Activated T-helper 17 cell treated with anti-CD3 and anti-CD28 coated beads, Interleukin-2, amount 50 U/mL, for 72 hours (primary cell): ENCODE results near the gene DAGLB. TPM values are rescaled to one million over a fixed set of nuclear protein-coding genes. Genes with fewer than 3 reads are reported as not detected.

Experiments
- ATAC-seq: fragments of 150-1000 bp; cut with Tn5 transposase; replicated peaks from 2 replicates; pipeline ENCODE4 v1.10.0; 2021; ENCODE audit warnings: mild to moderate bottlenecking, moderate library complexity
- H3K27ac Mint-ChIP-seq: one replicate; pipeline ENCODE4 v1.8.0; 2022; ENCODE audit warnings: mixed read lengths
- H3K27me3 Mint-ChIP-seq: one replicate; pipeline ENCODE4 v1.8.0; 2022; ENCODE audit warnings: mixed read lengths
- H3K36me3 Mint-ChIP-seq: one replicate; pipeline ENCODE4 v1.8.0; 2022; ENCODE audit warnings: low read depth, mild to moderate bottlenecking, mixed read lengths
- H3K4me1 Mint-ChIP-seq: one replicate; pipeline ENCODE4 v1.8.0; 2022; ENCODE audit warnings: mixed read lengths
- H3K4me3 Mint-ChIP-seq: one replicate; pipeline ENCODE4 v1.8.0; 2022; ENCODE audit warnings: mild to moderate bottlenecking, mixed read lengths
- H3K9me3 Mint-ChIP-seq: one replicate; pipeline ENCODE4 v1.8.0; 2022; ENCODE audit warnings: mixed read lengths
- total RNA-seq, 2 donors: library from RNA; stranded (reverse); gene quantifications; one replicate each; pipeline ENCODE4 v1.2.3, GENCODE V29; 2022

Gene DAGLB
- total RNA-seq, 2 donors from 2014 or later, result 15.0 to 22.7 TPM

DNA sequence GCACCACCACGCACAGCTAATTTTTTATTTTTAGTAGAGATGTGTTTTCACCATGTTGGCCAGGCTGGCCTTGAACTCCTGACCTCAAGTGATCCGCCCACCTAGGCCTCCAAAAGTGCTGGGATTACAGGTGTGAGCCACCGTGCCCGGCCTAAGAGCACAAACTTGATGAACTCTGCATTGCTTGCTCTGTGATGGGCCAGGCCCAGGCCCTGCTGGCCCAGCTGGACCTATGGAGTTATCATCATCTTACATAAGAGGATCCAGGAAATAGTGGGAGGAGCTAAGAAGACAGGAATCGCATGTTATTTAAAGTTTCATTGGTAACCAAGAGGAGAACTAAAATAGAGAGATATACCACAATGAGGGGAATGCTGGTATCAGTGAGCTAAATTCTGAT, 86.9 kb downstream of the DAGLB start:
- Mint-ChIP-seq H3K4me1 (no peaks in the 10 kb centered on the region), H3K9me3 (no peaks in the 10 kb centered on the region), H3K27ac (no peak overlapping the region), H3K4me3 (no peak overlapping the region), H3K36me3 (no peaks in the 10 kb centered on the region), H3K27me3 (no peaks in the 10 kb centered on the region)
- no peak for ATAC-seq

- Mint-ChIP-seq H3K9me3 (no peaks in the 10 kb centered on the region), H3K27ac (no peak overlapping the region), H3K36me3 (no peaks in the 10 kb centered on the region), H3K27me3 (no peaks in the 10 kb centered on the region), H3K4me1 (no peaks in the 10 kb centered on the region), H3K4me3 (no peak overlapping the region)
- ATAC-seq, result no peak
Measured at GRCh38 chr7:6359734-6360133, 88.0 kb downstream of the DAGLB start.

Other genes with a start within 250 kb of the DAGLB start
- gene CYTH3, start 175.3 kb downstream of the DAGLB start, total RNA-seq, result 1 to 10 TPM; 2.2 to 8.4 TPM
- gene FAM220A, start 99.0 kb downstream of the DAGLB start, total RNA-seq, result 10 to 100 TPM; 11.7 to 13.4 TPM
- gene RAC1, start 73.4 kb downstream of the DAGLB start, total RNA-seq, result 100 to 1,000 TPM in 1 of 2 donors, 10 to 100 TPM in 1; 96.1 to 182 TPM
- gene KDELR2, start 36.2 kb upstream of the DAGLB start, total RNA-seq, result 10 to 100 TPM; 55.1 to 68.0 TPM
- gene GRID2IP, start 103.5 kb upstream of the DAGLB start, total RNA-seq, result under 1 TPM; 0.26 to 0.32 TPM
- gene ZDHHC4, start 129.5 kb upstream of the DAGLB start, total RNA-seq, result 10 to 100 TPM; 23.6 to 26.1 TPM
- gene INTS15, start 142.1 kb upstream of the DAGLB start, total RNA-seq, result 10 to 100 TPM; 19.3 to 29.0 TPM
- under 1 TPM; 0.22 to 0.48 TPM for gene ZNF853, start 167.7 kb upstream of the DAGLB start, total RNA-seq
- 10 to 100 TPM; 19.6 to 20.5 TPM for gene ZNF316, start 189.4 kb upstream of the DAGLB start, total RNA-seq